K562 (cell line): Measurements from ENCODE around the gene RBM18. TPM values are rescaled to one million over a fixed set of nuclear protein-coding genes. Genes with fewer than 3 reads are reported as not detected.

Experiments used
- CBX8 ChIP-seq: fragments of 200-600 bp; sonication (generic); IDR thresholded peaks from 2 replicates; pipeline ENCODE4 v1.6.1; 2012; ENCODE audit warnings: borderline replicate concordance, mixed run types, low read depth, mild to moderate bottlenecking, moderate library complexity, mixed read lengths, low read length, control low read depth, inconsistent platforms; ENCODE audit not compliant: poor library complexity, severe bottlenecking; ENCODE audit errors: extremely low read depth
- DIDO1 ChIP-seq: fragments of 450-650 bp; IDR thresholded peaks from 2 replicates; pipeline ENCODE4 v1.6.1; 2016; ENCODE audit warnings: low read depth, missing biosample characterization, missing genetic modification characterization
- FOXK2 ChIP-seq, 2 experiments: fragments of 450-650 bp; IDR thresholded peaks in 1 of 2; conservative IDR thresholded peaks in 1 of 2; 2 replicates each; pipeline ENCODE4 v1.6.1; 2016; ENCODE audit warnings: low read depth in 2 of 2, mild to moderate bottlenecking in 1 of 2
- GTF2E2 ChIP-seq: fragments of 200-800 bp; sonication (Bioruptor generic); IDR thresholded peaks from 2 replicates; pipeline ENCODE4 v1.6.1; 2016; ENCODE audit warnings: missing genetic modification characterization, missing compliant biosample characterization
- GTF2F1 ChIP-seq: IDR thresholded peaks from 2 replicates; pipeline ENCODE4 v1.6.1; 2011; ENCODE audit warnings: low read depth, low read length, improper control_type of control experiment
- NONO ChIP-seq, 2 experiments: fragments of 200-400 bp in 1 of 2; fragments of 450-650 bp in 1 of 2; formaldehyde crosslinking in 1 of 2; IDR thresholded peaks; 2 replicates each; pipeline ENCODE4 v1.6.1; 2017; ENCODE audit warnings: low read depth in 2 of 2, mild to moderate bottlenecking in 2 of 2, moderate library complexity in 2 of 2, low read length in 1 of 2
- NRF1 ChIP-seq, 2 experiments: fragments of 450-650 bp; IDR thresholded peaks in 1 of 2; conservative IDR thresholded peaks in 1 of 2; 2 replicates each; pipeline ENCODE4 v1.6.1; 2014; ENCODE audit warnings: mild to moderate bottlenecking in 2 of 2
- TGIF2 ChIP-seq: sonication (generic); formaldehyde crosslinking; IDR thresholded peaks from 2 replicates; pipeline ENCODE4 v1.8.1; 2022; ENCODE audit warnings: mild to moderate bottlenecking, missing genetic modification reagents, moderate library complexity
- WHSC1 ChIP-seq: IDR thresholded peaks from one replicate; pipeline ENCODE4 v1.6.1; 2012; ENCODE audit warnings: low read length, control low read depth, inconsistent platforms
- ZKSCAN1 ChIP-seq: fragments of 150-350 bp; IDR thresholded peaks from 2 replicates; pipeline ENCODE4 v1.6.1; 2016; ENCODE audit warnings: low read depth, low read length
- ZNF408 ChIP-seq: fragments of 250-450 bp; sonication (Bioruptor Pico); IDR thresholded peaks from 2 replicates; pipeline ENCODE4 v1.4.0; 2020; ENCODE audit warnings: low read depth, mild to moderate bottlenecking, moderate library complexity
- ZNF830 ChIP-seq: fragments of 250-450 bp; sonication (Bioruptor Pico); IDR thresholded peaks from 2 replicates; pipeline ENCODE4 v1.5.0; 2021; ENCODE audit warnings: mild to moderate bottlenecking
- polyA plus RNA-seq, 8 experiments: library from polyadenylated mRNA; depleted of rRNA in 4 of 8; stranded (reverse) in 5 of 8; unstranded in 3 of 8; fragments of >200 nt; fragmentation: Nextera tagmentation in 2 of 8; fragmentation: Illumina TruSeq in 1 of 8; extraction: Ambion mirVana in 2 of 8; extraction: Trizol in 1 of 8; gene quantifications; 2 replicates each; pipeline versions ENCODE4 v1.2.1 to v1.2.3, GENCODE V29; 2011 to 2014; ENCODE audit warnings: inconsistent platforms in 1 of 8, missing spikeins in 1 of 8
- total RNA-seq, 7 experiments: library from RNA; depleted of rRNA in 6 of 7; stranded (reverse); fragments of >200 nt in 6 of 7; fragmentation: Illumina TruSeq in 2 of 7; extraction: Trizol in 2 of 7; gene quantifications; 2 replicates each; pipeline versions ENCODE4 v1.2.1 to v1.2.3, GENCODE V29; 2011 to 2021; ENCODE audit warnings: low replicate concordance in 1 of 7
- TF ChIP-seq, protein P1 (sequence below): sonication (generic); formaldehyde crosslinking; IDR thresholded peaks from 2 replicates; pipeline ENCODE4 v1.8.1; 2023; ENCODE audit warnings: missing genetic modification reagents, mild to moderate bottlenecking, borderline replicate concordance
- TF ChIP-seq, protein P2 (sequence below), 2 experiments: IDR thresholded peaks; 2 replicates each; pipeline ENCODE4 v1.6.1; 2011; ENCODE audit warnings: borderline replicate concordance in 1 of 2, control low read depth in 1 of 2, low read depth in 1 of 2, low read length in 1 of 2, mild to moderate bottlenecking in 1 of 2, mixed read lengths in 1 of 2, moderate library complexity in 1 of 2; ENCODE audit not compliant: insufficient read depth in 1 of 2, insufficient read length in 1 of 2, poor library complexity in 1 of 2, severe bottlenecking in 1 of 2; ENCODE audit errors: extremely low read depth in 1 of 2
- TF ChIP-seq, protein P3 (sequence below): IDR thresholded peaks from 2 replicates; pipeline ENCODE4 v1.6.1; 2012; ENCODE audit warnings: low read depth, low read length, improper control_type of control experiment, borderline replicate concordance
- TF ChIP-seq, protein P4 (sequence below): sonication (generic); formaldehyde crosslinking; IDR thresholded peaks from 2 replicates; pipeline ENCODE4 v1.8.0; 2022; ENCODE audit warnings: mild to moderate bottlenecking, missing genetic modification reagents

RBM18 gene
- total and polyA plus RNA-seq, 9 of the 15 experiments (the other 6 are each of a cell fraction or from before 2014, with no cell fraction given), result 7.9 to 86.3 (median 34.0) TPM

DNA sequence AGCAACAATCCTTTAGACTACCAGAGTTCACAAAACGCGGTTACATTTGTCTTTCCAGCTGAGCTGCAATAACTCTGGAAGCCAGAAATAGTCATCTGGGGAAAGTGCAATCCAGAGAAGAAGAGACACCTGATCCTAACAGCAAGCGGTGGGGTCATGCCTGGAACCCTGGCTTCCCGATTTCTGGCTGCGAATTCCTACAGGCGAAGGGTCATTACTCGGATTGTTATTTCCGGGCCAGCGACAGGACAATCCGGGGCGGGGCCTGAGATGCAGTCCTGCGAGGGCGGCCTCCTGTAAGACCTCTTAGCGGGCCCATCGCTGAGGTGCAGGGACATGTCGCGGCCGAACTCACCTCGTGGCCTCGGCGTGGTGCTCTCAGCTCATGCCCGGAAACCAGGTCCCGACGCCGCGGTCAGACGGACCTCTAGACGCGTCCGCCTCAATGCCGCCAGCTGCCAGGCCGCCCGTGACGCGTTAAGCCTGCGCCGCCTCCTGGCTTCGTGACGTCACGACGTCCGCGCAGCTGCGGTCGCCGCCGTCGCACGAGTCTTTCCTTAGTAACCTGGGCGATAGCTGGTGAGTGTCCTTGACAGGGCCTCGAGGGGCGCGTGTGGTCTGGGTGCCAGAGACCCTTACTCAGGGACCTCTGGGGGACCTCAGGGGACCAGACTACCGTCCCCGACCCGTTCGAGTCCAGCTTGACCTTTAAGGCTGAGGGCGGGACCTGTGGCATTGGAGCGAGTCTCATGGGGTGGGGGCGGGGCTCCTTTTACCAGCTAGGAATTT is at the start of gene RBM18, which contains the start of gene MRRF (continued):
- TF ChIP-seq, protein P1, sequence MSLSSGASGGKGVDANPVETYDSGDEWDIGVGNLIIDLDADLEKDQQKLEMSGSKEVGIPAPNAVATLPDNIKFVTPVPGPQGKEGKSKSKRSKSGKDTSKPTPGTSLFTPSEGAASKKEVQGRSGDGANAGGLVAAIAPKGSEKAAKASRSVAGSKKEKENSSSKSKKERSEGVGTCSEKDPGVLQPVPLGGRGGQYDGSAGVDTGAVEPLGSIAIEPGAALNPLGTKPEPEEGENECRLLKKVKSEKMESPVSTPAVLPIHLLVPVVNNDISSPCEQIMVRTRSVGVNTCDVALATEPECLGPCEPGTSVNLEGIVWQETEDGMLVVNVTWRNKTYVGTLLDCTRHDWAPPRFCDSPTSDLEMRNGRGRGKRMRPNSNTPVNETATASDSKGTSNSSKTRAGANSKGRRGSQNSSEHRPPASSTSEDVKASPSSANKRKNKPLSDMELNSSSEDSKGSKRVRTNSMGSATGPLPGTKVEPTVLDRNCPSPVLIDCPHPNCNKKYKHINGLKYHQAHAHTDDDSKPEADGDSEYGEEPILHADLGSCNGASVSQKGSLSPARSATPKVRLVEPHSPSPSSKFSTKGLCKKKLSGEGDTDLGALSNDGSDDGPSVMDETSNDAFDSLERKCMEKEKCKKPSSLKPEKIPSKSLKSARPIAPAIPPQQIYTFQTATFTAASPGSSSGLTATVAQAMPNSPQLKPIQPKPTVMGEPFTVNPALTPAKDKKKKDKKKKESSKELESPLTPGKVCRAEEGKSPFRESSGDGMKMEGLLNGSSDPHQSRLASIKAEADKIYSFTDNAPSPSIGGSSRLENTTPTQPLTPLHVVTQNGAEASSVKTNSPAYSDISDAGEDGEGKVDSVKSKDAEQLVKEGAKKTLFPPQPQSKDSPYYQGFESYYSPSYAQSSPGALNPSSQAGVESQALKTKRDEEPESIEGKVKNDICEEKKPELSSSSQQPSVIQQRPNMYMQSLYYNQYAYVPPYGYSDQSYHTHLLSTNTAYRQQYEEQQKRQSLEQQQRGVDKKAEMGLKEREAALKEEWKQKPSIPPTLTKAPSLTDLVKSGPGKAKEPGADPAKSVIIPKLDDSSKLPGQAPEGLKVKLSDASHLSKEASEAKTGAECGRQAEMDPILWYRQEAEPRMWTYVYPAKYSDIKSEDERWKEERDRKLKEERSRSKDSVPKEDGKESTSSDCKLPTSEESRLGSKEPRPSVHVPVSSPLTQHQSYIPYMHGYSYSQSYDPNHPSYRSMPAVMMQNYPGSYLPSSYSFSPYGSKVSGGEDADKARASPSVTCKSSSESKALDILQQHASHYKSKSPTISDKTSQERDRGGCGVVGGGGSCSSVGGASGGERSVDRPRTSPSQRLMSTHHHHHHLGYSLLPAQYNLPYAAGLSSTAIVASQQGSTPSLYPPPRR (CRISPR knock-in tag), result 0 out of 2 replicates have a peak, but pooled peaks have one; percentile 25
- no peak for TF ChIP-seq ZNF830
- no peak for TF ChIP-seq GTF2F1
- TF ChIP-seq GTF2E2 (tag), result peak; percentile 75
- TF ChIP-seq FOXK2 (conservative IDR thresholded peaks at IDR 0.05 in 1 of 2, IDR thresholded peaks at IDR 0.05 in 1 of 2; ENCODE audit: low read depth in 2 of 2), result peak; percentile 62 to 79; a peak in 3 of 4 replicates
- no peak for TF ChIP-seq TGIF2 (CRISPR knock-in tag)
- no peak for TF ChIP-seq ZNF408 (CRISPR knock-in tag)
- TF ChIP-seq WHSC1, result no peak
- TF ChIP-seq, protein P2, sequence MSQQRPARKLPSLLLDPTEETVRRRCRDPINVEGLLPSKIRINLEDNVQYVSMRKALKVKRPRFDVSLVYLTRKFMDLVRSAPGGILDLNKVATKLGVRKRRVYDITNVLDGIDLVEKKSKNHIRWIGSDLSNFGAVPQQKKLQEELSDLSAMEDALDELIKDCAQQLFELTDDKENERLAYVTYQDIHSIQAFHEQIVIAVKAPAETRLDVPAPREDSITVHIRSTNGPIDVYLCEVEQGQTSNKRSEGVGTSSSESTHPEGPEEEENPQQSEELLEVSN (IDR thresholded peaks at IDR 0.05; ENCODE audit: borderline replicate concordance in 1 of 2, extremely low read depth in 1 of 2, insufficient read depth in 1 of 2, insufficient read length in 1 of 2, low read depth in 1 of 2, low read length in 1 of 2, poor library complexity in 1 of 2, severe bottlenecking in 1 of 2), result peak; percentile 93 to 96
- TF ChIP-seq CBX8, result no peak
- 0 out of 2 replicates have a peak, but pooled peaks have one; percentile 31 for TF ChIP-seq ZKSCAN1
- TF ChIP-seq, protein P3, sequence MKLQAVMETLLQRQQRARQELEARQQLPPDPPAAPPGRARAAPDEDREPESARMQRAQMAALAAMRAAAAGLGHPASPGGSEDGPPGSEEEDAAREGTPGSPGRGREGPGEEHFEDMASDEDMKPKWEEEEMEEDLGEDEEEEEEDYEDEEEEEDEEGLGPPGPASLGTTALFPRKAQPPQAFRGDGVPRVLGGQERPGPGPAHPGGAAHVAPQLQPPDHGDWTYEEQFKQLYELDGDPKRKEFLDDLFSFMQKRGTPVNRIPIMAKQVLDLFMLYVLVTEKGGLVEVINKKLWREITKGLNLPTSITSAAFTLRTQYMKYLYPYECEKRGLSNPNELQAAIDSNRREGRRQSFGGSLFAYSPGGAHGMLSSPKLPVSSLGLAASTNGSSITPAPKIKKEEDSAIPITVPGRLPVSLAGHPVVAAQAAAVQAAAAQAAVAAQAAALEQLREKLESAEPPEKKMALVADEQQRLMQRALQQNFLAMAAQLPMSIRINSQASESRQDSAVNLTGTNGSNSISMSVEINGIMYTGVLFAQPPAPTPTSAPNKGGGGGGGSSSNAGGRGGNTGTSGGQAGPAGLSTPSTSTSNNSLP, result no peak
- peak; percentile 63; the same call in 1 of the 2 replicates for TF ChIP-seq DIDO1 (tag)
- peak; percentile 88 to 90 for TF ChIP-seq NRF1 (conservative IDR thresholded peaks at IDR 0.05 in 1 of 2, IDR thresholded peaks at IDR 0.05 in 1 of 2)
- TF ChIP-seq NONO (IDR thresholded peaks at IDR 0.05; ENCODE audit: low read depth in 2 of 2, low read length in 1 of 2), result no peak; a peak in 1 of 4 replicates
- TF ChIP-seq, protein P4, sequence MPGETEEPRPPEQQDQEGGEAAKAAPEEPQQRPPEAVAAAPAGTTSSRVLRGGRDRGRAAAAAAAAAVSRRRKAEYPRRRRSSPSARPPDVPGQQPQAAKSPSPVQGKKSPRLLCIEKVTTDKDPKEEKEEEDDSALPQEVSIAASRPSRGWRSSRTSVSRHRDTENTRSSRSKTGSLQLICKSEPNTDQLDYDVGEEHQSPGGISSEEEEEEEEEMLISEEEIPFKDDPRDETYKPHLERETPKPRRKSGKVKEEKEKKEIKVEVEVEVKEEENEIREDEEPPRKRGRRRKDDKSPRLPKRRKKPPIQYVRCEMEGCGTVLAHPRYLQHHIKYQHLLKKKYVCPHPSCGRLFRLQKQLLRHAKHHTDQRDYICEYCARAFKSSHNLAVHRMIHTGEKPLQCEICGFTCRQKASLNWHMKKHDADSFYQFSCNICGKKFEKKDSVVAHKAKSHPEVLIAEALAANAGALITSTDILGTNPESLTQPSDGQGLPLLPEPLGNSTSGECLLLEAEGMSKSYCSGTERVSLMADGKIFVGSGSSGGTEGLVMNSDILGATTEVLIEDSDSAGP (CRISPR knock-in tag), result 0 out of 2 replicates have a peak, but pooled peaks have one; percentile 67
